ENCODE data around the gene MISP. TPM values are rescaled to one million over a fixed set of nuclear protein-coding genes. Genes with fewer than 3 reads are reported as not detected.
A peak's percentile ranks its signal among the peaks of the same experiment; 100 is the strongest.

The MISP gene
- total RNA-seq, 1 donor from 2014 or later, result 105 TPM

DNA sequence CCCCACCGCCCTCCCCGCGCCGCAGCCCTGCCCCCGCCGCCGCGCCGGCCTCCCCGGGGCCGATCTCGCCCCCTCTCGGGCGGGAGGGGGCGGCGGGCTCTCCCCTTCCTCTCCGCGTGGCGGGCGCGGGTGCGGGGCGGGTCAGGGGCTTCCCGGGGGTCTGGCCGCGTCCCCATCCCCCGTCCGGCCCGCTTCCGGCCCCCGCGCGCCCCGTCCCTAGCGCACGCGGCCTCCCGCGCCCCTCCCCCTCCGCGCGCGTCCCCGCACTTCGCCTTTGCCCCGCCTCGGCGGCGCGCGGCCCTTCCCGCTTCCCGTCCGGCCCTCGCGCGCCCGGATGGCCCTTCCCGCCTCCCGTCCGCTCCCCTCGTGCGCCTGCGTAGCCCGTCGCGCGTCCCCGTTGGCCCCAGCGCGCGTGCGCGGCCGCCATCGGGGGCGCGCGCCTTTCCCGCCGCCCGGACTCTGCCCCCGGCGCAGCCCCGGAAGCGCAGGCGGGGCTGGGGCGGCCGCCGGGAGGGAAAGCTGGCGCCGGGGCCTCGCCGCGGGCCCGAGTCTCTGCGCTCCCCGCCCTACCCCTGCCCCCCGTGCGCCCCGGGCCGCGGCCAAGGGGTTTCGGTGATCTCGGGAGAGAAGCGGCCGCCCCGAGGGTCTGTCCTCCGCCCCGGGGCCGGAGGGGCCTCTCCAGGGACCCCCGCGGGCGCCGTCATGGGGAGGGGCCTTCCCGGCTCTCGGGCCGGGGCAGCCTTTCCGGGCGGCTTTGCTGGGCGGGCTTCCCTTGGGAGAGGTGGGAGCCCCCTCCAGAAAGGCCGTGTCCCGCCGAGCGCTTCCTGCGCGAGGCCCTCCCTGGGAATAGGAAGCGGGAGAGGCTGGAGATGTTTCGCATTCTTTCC, 46.9 kb downstream of the MISP start:
- DNase-seq (ENCODE audit: low read depth) (peak; percentile 49), FAIRE-seq (no peak)
- Histone ChIP-seq H3K27me3 (ENCODE audit: control insufficient read depth, insufficient read depth, low read length) (no peaks in the 10 kb centered on the region), H3K4me3 (ENCODE audit: low read depth, low read length) (peak overlapping the region; percentile 78), H3K36me3 (ENCODE audit: control insufficient read depth, insufficient read depth, low read length) (peaks cover 27% of the 10 kb centered on the region)
- TF ChIP-seq, protein P1, sequence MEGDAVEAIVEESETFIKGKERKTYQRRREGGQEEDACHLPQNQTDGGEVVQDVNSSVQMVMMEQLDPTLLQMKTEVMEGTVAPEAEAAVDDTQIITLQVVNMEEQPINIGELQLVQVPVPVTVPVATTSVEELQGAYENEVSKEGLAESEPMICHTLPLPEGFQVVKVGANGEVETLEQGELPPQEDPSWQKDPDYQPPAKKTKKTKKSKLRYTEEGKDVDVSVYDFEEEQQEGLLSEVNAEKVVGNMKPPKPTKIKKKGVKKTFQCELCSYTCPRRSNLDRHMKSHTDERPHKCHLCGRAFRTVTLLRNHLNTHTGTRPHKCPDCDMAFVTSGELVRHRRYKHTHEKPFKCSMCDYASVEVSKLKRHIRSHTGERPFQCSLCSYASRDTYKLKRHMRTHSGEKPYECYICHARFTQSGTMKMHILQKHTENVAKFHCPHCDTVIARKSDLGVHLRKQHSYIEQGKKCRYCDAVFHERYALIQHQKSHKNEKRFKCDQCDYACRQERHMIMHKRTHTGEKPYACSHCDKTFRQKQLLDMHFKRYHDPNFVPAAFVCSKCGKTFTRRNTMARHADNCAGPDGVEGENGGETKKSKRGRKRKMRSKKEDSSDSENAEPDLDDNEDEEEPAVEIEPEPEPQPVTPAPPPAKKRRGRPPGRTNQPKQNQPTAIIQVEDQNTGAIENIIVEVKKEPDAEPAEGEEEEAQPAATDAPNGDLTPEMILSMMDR (IDR thresholded peaks at IDR 0.05; ENCODE audit: insufficient read depth, low read length, severe bottlenecking), result no peak

DNA sequence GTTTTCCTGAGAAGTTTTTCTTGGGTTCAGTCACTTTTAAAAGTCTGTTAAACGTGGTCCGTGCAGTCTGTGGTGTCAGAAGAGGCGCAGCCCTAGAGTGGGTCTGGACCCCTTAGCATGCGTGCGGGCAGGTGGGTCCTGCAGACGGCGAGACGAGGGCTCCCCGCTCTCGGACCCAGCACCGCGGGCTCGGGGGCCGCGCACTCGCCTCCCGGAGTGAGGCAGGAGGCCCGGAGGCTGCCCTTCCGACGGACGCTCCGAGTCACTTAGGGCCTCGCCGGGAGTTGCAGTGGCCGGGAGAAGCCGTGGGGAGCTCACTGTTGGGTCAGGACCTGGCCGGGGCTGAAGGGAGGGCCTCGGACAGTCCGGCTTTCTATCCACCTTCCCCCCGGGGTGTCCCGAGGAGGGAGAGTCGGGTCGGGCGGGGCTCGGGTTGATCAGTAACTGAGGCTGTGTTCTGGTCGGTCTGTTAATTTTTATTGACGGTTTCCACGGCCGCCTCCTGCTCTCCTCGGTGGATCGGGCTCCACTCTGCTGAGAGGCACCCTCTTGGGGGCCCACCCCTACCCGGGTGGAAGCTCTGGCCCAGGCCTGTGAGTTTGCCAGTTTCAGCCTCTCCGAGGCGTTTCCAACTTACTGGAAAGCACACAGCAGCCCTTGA, 47.6 kb downstream of the MISP start:
- TF ChIP-seq, protein P1 (IDR thresholded peaks at IDR 0.05; ENCODE audit: insufficient read depth, low read length, severe bottlenecking), result no peak
- DNase-seq (ENCODE audit: low read depth) (no peak), FAIRE-seq (no peak)
- no peaks in the 10 kb centered on the region for H3K27me3 ChIP-seq (ENCODE audit: control insufficient read depth, insufficient read depth, low read length)
- H3K36me3 ChIP-seq (ENCODE audit: control insufficient read depth, insufficient read depth, low read length), result peaks cover 33% of the 10 kb centered on the region
- peak overlapping the region; percentile 78 for H3K4me3 ChIP-seq (ENCODE audit: low read depth, low read length)

DNA sequence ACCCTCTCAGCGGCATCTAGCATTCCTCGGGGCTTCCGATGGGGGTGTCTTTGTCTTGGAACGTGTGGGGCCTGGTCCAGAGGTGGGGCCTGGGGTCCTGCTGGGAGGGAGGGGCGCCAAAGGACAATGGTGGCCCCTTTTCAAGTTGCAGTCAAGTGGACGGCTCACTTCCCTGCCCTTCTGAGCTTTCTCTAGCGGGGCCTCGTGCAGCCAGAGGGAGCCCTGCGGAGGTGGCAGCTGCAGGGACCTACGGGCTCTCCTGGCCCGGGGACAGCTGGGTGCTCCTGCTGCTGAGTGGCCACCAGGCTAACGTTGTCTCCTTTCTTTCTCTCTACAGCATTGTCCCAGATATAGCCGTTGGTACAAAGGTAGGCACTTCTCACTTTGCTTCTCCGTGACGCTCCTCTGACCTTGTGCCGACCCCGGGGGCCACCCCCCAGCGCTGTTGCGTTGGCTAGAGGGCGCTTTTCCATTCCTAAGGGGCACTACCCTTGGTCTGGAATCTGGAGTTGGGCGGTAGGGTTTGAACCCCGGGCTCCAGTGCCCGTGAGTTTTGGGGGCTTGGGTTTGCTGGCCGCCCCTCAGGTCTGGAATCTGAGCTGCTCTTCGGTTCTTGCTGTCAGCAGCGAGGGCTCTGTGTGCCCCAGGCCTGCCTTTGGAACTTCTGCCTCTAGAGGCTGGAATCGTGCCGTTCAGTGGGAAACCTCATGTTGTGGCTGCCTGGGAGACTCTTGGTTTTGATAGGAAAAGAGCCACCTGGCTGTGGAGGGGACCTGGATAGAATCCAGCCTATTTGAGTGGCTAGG, 48.4 kb downstream of the MISP start:
- H3K36me3 ChIP-seq (ENCODE audit: control insufficient read depth, insufficient read depth, low read length), result peaks cover 37% of the 10 kb centered on the region
- H3K27me3 ChIP-seq (ENCODE audit: control insufficient read depth, insufficient read depth, low read length), result no peaks in the 10 kb centered on the region
- DNase-seq (ENCODE audit: low read depth) (peak; percentile 23), FAIRE-seq (no peak)
- peak overlapping the region; percentile 78 for H3K4me3 ChIP-seq (ENCODE audit: low read depth, low read length)
- TF ChIP-seq, protein P1 (IDR thresholded peaks at IDR 0.05; ENCODE audit: insufficient read depth, low read length, severe bottlenecking), result peak; percentile 11

DNA sequence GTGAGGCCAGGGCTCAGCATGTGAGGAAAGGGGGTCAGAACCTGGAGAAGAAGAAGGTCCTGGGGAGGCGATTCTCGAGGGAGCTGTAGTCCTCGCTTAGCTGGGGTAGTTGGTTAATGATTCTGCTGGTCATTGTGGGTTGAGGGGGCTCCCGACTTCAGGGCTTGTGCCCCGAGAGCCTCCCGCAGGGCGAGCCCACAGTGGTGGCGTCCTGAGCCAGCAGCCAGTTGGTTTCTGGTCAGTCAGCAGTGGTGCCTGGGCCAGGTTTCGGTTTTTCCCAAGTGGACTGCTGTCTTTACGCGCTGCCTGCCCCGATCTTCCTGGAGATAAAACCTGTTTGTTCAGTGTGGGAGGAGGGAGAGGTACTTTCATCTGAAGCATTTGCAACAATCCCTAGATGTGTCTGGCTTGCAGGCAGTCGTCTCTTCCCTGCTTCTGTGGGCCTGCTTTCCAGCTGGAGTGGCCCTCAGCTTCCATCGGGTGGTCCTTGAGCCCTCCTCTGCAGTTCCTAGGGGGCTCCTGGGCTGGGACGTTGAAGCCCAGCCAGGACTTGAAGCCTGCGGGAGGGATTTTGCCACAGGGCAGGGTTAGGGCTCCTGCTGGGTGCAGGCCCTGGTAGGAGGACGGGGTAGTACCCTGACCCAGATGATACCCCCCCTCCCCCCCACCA, 49.6 kb downstream of the MISP start:
- no peaks in the 10 kb centered on the region for H3K27me3 ChIP-seq (ENCODE audit: control insufficient read depth, insufficient read depth, low read length)
- no peak for FAIRE-seq
- TF ChIP-seq, protein P1 (IDR thresholded peaks at IDR 0.05; ENCODE audit: insufficient read depth, low read length, severe bottlenecking), result no peak
- peaks cover 46% of the 10 kb centered on the region for H3K36me3 ChIP-seq (ENCODE audit: control insufficient read depth, insufficient read depth, low read length)
- peak; percentile 43 for DNase-seq (ENCODE audit: low read depth)
- peak overlapping the region; percentile 23 for H3K4me3 ChIP-seq (ENCODE audit: low read depth, low read length)

DNA sequence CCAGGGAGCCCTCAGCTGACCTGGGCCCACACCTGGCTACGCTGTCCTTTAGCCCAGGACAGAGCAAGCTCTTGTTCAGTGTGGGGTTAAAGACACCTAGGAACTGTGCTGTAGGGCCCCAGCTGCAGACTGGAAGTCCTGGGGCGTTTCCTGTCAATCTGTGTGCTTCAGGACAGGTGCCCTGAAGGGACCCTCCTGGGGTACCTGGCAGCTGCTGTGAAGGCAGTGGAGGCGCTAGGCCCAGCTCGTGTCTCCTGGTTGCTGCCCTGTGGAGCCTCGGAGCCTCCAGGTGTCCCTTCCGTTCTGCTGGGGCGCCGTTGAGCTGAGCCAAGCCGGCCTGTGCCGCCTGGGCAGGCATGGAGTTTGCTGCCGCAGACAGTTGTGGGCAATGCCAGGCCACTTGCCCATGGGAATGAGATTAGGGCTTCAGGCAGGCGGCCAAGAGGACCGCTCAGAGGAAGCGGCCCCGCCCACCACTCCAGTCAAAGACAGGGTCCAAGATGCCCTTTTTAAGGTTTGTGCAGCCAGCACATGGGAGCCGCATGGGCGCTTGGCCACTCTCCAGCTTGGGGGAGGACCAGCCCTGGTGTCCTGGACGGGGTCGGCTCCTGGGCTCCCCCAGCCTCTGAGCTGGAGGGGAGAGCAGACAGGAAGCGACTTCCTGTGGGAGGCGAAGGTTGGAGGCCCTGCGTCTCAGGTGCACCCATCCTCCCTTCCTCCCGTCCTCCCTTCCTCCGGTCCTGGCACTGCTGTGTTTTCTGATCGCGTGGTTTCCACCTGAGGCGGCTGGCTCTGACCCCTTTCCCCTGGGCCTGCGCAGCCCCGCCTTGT, 50.3 kb downstream of the MISP start:
- DNase-seq (ENCODE audit: low read depth), result peak; percentile 32
- peak overlapping the region; percentile 23 for H3K4me3 ChIP-seq (ENCODE audit: low read depth, low read length)

More for the DNA sequence above, 50.3 kb downstream of the MISP start:
- TF ChIP-seq, protein P1 (IDR thresholded peaks at IDR 0.05; ENCODE audit: insufficient read depth, low read length, severe bottlenecking), result no peak
- peaks cover 48% of the 10 kb centered on the region for H3K36me3 ChIP-seq (ENCODE audit: control insufficient read depth, insufficient read depth, low read length)
- FAIRE-seq, result no peak
- no peaks in the 10 kb centered on the region for H3K27me3 ChIP-seq (ENCODE audit: control insufficient read depth, insufficient read depth, low read length)
